Retina (tissue), 1 donor: Measurements from ENCODE around the gene KIRREL3.

Source experiments
- DNase-seq: peaks from one replicate; pipeline ENCODE4 v3.0.0-alpha.2; 2016

The KIRREL3 gene

DNA sequence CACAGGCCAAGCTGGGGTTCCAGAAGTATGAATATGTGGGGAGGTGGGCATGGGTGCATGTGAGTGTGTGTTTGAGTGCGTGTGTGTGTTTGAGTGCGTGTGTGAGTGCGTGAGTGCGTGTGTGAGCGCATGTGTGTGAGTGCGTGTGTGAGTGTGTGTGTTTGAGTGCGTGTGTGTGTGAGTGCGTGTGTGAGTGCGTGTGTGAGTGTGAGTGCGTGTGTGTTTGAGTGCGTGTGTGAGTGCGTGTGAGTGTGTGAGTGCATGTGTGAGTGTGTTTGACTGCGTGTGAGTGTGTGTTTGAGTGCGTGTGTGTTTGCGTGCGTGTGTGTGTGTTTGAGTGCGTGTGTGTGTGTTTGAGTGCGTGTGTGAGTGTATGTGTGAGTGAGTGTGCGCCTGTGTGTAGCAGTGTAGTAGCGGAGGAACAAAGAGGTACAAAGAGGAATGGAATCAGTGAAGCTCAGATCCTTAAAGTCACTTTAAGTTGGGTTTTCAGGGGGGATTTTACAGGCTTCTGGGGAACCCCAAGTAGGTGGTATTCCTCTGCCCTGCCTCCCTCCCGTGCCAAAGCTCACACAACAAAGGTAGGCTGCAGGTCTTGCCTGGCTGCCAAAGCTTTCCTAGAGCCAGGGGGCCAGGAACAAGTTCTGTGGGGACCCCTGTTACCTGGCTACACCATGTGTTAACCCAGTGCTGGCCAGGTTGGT, 137.1 kb downstream of the KIRREL3 start:
- no peak for DNase-seq

DNA sequence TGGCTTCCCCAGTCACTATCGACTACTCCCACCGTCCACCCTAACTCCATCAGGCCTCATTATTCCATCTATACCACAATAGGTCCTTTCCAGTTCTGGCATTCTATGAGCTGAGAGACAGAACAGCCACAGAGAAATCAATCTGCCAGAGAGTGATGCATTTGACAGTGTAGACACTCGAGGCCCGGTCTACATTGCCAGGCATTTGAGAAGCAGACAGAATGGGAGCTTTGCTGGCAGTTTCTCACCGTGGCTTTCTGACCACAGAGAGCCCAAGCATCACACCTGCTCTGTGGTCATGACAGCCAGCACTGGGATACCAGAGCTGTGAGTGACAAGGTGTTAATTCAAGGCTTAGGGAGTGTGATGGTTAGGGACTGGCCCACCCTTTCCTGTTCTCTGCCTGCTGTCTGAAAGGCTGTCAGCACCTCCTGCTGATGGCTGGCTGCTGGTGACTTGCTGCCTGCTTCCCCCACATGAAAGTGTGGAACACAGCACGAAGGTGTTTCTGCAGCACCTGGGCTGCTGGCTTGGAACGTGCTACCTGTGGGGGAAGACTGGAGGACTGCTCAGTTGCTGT, 137.8 kb downstream of the KIRREL3 start:
- DNase-seq: peak; percentile 62

DNA sequence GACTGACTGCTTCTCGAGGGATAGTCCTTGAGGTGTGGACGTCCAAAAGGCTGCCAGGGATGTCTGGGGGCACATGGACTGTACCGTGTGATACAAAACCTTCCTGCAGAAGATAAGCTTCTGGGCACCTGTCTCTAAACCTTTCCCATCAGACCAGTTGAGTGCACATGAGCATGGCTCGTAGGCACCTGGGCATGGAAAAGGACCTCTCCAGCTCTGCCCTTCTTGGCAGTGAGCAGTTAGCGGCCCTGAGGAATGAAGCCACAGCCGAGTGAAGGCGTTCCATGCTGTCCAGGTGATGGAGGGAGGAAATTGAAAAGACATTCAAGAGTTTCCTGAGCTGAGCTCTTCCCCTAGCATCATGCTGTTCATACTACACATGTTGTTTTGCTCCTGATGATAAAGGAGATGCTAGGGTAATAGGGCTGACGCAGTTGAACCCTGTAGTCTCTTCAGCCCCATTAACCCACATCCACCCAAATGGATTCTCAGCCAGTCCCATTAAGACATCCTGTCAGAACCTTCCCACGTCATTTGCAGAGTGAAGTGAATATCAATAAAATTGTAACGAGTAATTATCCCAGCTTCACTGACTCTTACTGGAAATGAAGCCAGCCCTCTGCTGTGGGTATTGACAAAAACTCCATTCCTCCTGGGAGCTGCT, 138.6 kb downstream of the KIRREL3 start:
- no peak for DNase-seq

DNA sequence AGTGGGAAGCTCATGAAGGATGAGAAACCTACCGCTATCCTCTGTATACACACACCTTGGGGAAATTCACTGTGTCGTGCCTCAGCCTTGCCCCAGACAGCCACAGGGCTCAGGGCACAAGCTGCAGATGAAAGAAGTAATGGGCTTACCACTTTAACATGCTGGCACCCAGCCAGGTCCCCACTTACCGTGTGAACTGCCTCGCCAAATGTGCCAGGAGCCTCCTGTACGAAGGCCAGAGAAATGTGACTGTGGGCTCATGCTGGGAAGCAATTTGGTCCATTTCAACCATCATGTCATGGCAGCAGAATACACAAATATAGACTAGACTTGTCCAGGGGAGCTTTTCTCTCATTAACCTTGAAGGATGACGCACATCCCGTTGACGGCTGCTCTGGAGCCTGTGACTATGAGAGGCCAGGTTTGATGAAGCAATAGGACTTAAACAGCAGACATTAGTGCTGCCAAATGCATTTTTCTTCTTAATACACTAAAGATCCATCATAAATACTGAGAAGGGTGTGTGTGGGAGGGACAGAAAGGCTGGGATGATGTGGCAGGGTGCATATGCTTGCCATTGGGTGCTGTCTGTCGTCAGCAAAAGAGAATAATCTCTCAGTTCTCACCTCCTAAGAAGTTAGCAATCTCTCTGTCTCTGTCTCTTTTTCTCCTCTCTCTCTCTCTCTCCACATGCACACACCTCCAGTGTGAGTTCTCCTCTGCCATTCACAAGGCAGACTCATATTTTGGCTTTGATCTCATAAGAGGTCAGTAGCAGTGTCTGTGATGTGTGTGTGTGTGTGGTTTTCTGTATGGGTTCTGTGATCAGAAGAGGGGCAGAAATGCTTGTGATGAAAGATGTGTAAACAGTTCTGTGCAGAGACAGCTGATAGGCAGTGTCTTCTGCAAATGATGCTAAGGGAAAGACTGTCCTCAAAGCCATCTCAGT, 142.4 kb downstream of the KIRREL3 start:
- peak; percentile 54 for DNase-seq

DNA sequence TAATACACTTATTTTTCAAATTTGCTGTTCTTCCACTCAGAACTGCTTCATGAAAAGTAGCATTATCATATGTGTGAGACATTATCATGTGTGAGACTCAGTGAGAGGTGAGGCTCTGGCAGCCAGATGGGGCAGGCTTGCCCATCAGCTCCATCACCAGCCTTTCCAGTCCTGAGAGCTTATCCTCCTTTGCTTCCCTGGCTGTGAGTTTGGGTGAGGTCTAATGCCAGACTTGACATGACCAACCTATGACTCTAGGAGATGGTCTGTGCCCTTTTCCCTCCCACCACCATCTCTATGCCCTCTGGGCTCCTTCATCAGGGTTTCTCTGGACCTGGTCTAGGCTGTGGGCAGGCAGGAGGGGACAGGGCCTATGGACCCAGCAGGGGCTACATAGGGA, 145.0 kb downstream of the KIRREL3 start:
- no peak for DNase-seq

DNA sequence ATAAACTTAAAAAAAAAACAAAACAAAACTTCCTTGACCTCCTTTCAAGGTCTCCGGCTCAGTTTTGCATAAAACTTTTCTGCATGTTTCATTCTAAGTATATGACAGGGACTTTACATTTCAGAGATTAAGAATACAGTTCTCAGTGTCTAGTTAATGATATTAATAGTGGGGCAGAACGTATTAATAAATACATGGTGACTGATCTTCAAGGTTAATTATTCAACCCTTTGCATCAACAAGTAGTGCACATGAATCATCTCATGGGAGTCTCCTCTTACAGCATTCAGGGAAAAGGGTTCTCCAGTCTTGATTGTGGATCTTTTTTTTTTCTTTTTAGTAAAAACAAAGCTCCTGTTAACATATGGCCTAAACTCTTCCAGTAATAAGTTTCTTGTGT, 146.8 kb downstream of the KIRREL3 start:
- DNase-seq: no peak

DNA sequence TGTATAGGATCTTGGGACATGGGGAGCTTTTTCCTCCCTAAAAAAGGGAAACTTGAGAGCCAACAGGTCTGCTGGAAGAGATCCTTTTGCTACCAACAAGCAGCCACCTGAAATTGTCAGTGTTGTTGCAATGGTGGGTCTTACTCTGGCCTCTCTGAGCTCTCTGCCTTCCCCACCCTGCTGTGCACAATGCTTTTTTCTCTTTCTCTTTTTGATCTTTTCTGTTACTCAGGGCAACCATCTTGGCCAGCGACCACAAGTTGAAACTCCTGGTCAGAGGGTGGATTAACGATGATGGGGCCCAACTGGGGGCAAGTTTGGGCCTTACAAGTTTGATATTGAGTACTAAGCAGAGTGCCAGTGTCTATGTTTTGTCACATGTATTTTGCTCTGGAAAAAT, 155.8 kb downstream of the KIRREL3 start:
- DNase-seq: no peak

DNA sequence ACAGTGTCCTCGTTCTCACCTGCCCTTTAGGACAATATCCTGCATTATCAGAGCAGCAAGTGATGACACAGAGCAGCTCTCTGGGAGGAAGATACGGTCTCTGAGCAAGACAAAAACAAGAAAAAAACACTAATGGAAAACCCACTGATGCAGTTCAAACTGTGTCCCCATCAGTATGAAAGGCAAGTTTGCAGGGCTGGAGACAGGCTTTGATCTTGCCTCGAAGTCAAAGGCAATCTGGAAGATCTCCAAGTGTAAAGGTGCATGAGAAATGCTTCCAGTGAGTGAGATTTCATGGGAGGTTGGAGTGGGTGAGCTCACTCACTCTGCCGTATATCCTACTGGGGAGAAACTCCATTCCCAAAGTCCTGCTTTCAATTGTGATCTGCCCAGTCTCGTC, 157.5 kb downstream of the KIRREL3 start:
- no peak for DNase-seq

DNA sequence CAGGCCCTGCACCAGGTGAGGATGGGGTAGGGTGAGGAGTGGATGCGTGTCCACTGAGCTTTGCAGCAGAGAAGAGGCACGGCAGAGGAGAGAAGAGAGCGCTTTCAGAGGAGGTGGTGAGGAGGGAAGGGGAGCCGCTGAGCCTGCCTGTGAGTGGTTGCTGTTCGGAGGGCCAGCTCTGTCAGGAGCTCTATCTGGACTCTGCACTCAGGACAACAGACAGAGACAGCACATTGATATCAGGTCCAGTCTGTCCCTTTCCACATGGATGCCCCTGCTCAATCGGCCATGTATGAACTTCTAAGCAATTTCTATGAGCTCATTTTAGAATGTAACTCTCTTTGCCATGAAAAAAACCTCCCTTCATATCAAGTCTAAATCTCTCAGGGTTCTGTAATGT, 158.6 kb downstream of the KIRREL3 start:
- peak; percentile 65 for DNase-seq

DNA sequence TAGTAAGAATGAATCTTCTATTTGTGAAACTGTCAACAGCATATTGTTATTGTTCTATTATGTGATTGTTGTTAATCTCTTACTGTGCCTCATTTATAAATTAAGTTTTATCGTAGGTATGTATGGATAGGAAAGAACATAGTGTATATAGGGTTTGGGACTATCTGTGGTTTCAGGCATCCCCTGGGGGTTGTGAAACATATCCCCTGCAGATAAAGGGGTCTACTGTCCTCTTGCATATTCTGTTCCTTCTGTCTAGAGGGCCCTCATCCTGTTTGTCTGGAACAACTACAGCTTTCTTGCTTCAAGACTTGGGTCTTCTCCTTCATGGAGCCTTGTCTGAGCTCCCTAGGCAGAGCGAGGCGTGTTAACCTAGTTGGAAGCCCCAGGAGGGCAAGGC, 159.6 kb downstream of the KIRREL3 start:
- no peak for DNase-seq

DNA sequence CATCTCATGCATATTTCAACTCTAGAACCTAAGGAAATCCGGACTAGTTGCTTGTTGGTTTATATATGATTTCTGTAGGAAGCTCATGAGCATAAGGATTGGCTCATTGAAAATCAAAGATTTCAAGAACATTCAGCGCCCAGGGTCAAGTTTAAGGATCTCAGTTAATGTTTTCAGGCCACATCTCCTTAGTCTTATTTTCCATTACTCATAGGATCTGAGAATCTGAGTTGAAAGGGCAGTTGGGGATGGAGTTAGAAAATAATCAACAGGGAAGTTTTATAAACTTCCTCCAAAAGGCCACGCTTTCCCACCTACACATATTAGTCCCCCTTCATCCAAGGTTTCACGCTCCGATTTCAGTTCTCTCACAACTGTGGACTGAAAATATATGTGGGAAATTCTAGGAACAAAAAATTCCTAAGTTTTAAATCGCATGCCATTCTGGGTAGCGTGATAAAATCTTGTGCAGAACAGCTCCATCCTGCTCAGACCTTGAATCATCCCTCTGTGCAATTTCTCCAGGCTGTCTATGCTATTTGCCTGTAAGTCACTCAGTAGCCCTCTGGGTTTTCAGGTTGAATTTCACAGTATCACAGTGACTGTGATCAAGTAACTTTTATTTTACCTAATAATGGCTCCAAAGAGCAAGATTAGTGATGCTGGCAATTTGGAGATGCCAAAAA, 160.2 kb downstream of the KIRREL3 start:
- no peak for DNase-seq

DNA sequence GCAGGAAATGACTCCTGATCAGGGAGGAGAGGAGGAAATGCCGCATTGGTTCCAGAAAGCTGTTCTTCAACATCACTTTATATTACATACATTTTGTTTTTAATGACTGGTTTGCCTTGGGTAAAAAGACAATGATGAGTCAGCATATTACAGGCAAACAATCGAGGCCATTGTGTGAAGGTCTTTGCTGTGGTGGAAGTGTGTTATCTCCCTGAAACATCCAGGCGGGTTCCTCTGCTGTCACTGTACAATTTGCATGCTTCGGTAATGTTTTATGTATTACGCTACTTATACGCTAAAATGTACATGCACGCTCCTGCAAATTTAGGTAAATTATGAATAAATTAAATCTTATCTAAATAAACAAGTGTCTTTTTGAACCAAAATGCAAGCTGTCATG, 161.1 kb downstream of the KIRREL3 start:
- no peak for DNase-seq

DNA sequence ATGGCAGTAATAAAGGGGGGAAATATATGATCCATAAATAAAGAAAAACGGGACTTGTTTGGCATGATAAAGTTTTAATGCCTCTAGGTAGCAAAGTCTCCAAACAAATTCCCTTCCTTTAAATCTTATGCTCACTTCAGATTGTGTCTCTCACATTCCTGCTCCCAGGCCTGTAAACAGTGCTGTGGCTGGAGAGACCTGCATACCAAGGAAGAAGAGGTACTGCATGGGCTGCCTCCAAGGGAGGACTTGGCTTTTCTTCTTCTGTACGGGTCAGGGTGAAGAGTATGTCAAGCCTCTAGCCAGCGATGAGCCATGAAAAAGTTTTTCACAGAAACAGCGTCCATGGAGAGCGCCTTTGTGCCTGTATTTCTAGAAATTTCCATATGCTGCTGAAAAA, 161.8 kb downstream of the KIRREL3 start:
- DNase-seq: no peak

DNA sequence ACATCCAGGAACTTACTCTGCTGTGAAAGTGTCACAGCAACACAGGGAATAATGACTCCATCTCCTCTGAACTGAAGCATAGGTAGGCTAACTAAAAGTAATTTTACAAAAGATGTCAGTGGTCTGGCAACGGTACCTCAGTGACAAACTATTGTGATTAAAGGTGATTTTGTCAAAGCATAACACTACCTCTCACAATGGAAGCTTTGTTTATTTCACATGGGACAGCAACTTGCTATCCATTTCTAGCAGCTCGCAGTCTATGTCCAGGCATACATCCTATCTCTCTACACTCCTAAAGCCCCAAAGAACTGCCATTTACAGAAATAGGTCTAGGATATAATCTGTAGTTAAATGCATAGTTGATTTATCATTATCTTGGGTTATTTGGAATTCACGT, 163.0 kb downstream of the KIRREL3 start:
- no peak for DNase-seq

DNA sequence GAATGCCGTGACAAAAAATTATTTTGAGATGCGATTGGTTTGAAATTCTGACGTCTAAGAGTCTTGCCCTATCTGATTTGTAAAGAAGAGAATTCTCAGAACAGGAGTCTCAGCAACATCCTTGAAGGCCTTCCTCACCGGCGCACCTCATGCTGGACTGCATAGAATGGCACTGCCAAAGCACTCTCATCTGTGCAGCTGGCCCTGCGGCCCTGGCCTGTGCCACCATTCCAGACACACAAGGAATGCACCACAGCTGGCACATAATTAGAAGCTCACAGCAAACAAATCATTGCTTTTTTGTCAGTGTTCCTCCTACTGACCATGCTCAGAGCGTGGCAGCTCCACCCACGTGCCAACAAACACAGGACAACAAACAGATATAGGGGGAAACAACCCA, 166.0 kb downstream of the KIRREL3 start:
- no peak for DNase-seq

DNA sequence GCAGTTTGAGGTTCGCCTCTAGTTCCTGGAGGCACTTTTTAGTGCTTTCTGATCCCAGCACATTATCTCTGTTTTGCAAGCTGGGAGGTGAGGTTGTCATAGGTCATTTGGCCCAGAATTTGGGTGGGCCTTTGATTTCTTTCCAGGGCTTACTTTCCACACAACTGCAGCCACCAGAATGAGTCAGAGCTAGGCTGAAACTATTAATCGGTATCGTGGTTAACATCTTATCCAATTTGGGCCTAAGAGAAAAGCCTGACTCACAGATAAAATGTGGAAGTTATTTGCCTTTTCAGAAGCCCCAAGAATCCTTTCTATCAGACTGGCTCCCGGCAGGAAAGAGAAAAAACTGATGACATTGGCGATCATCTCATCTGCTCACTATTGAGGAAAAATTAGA, 166.4 kb downstream of the KIRREL3 start:
- no peak for DNase-seq

DNA sequence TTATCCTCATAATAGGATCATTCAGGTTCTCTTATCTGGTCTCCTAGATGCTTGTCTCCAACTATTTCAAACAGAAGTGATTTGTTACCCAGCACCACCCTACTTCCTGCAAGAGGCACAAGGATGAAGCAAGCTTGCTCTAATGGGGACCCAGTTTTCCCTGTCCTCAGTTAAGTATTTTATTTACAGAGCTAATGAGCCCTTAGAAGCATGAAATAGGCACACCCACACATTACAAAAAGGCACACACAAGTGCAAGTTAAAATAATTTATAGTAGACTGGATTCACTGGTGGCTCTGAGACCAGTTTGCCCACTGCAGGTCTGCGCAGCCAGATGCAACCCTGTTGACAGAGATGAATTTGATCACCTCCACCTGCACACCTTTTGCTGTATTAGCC, 167.5 kb downstream of the KIRREL3 start:
- DNase-seq: no peak

DNA sequence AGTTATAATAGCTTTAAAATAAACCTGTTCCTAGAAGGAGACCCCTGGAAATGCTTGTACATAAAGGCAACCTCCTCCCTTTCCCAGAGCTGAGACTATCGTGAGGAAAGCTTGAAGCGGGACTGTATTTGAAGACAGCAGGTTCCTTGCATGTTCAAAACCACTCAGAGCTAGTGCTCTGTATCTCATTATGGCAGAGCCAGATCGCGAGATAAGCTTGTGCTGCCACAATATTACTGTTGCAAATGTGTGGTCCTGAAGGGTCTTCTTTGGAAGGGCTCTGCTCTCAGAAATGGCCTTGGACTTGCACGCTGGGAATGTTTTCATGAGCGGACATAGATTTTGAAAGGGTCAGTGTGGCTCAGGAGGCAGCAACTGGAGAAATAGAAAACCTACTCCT, 168.2 kb downstream of the KIRREL3 start:
- no peak for DNase-seq

DNA sequence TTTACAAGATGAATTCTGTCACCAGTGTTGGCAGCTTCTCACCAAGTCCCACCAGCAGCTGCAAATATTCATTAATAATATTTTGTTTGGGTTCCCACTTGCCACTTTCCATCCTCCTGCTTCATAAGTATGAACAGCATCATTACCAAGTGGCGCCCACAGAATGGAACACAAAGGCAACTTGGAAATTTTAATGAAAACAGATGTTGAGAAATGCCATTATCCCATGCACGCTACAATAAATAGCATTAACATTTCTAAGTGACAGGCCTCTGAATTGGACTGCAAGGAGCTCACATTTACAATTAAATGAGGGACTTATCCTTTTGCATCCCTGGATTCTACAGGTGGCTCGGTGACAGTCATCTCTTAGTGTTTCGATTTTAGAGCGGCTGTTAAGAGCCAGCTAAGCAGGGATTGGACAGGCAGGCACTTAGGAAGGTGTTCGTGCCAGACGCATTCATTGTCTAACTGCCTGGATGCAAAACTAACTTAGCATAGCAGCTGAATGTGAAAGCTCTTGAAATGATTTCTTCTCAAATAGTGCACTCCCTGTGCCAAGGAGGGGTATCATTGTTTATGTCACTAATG, 170.3 kb downstream of the KIRREL3 start:
- no peak for DNase-seq

DNA sequence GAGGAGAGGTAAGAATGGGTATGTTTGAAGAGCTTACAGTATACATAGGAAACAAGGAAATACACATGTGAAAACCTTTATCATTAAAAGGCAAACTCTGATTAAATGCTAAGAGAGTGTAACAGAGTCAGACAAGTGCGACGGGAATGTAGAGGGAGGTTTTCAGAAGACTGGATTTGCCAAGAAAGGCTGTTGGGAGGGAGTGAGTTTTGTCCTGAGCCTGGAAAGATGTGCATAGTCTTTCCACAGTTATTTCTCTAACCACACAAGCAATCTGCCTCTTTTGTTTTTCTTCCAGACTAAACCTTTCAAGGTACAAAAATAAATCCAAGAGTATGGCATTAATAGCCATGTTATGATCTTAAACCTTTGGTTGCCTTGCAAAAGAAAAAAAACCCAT, 170.9 kb downstream of the KIRREL3 start:
- no peak for DNase-seq

DNA sequence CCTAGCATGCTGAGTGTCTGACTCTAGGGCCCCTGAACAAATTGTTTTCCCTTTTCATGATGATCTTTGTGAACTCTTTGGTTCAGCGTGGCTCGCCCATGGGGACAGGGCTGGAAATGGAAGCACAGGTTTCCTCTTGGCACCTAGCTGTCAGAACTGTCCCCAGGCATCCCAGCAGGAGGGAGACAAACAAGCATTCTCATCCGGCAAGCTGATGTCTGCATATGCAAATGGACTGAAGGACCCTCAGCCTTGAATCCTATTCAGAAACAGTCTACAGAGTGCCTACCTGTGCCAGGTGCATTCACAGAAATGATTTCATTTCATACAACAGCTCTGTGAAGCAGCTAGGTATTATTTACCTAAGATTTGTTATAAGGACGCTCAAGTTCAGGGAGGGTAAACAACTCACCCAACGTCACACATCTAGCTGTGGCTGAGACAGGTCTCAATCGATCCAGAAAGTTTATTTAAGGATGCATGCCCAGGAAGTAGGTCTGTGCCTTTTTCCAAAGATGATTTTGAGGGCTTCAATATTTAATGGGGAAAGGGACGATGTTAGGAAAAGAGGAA, 176.4 kb downstream of the KIRREL3 start:
- DNase-seq: no peak

DNA sequence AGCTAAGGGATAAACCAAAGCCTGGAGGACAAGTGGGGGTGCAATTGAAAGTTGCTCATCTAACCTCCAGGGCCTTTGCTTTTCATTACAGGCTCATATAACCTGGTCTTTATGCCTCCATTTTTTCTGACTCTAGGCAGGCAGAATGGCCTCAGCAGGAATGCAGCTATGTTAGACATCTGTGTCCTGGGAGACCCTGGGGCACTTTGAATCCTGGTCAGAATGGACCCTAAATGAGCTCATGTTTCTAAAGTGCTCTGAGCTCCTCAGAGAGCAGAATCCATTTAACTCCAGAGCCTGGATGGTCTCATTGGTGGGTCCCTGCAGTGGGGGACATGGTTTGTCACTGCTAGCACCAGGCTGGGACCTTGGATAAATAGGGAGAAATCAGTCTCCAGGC, 177.3 kb downstream of the KIRREL3 start:
- no peak for DNase-seq
